GM23248 (cell line): ENCODE measurements around the gene PDE8B. TPM values are rescaled to one million over a fixed set of nuclear protein-coding genes. Genes with fewer than 3 reads are reported as not detected.

Experiments
- DNase-seq: peaks from one replicate; pipeline ENCODE4 v3.0.0-alpha.2; 2015
- H2AFZ ChIP-seq: fragments of 200-600 bp; sonication (generic); 2 replicates; pipeline ENCODE4 v1.6.1; 2016; ENCODE audit warnings: antibody characterized with exemption
- H3F3A ChIP-seq: fragments of 200-600 bp; sonication (generic); 2 replicates; pipeline ENCODE4 v1.6.1; 2016; ENCODE audit warnings: mild to moderate bottlenecking, antibody characterized with exemption, mixed run types; ENCODE audit not compliant: insufficient read depth
- H3K27ac ChIP-seq: fragments of 200-600 bp; sonication (generic); 2 replicates; pipeline ENCODE4 v1.5.1; 2016; ENCODE audit warnings: mild to moderate bottlenecking
- H3K27me3 ChIP-seq: fragments of 200-600 bp; sonication (generic); replicated peaks from 2 replicates; pipeline ENCODE4 v1.6.1; 2016; ENCODE audit warnings: mild to moderate bottlenecking; ENCODE audit not compliant: insufficient read depth
- H3K36me3 ChIP-seq: fragments of 200-600 bp; sonication (generic); 2 replicates; pipeline ENCODE4 v1.6.1; 2016; ENCODE audit warnings: low read depth, mild to moderate bottlenecking
- H3K4me1 ChIP-seq: fragments of 200-600 bp; sonication (generic); 2 replicates; pipeline ENCODE4 v1.6.1; 2016; ENCODE audit warnings: mild to moderate bottlenecking; ENCODE audit not compliant: insufficient read depth
- H3K4me2 ChIP-seq: fragments of 200-600 bp; sonication (generic); one replicate; pipeline ENCODE4 v1.6.1; 2016; ENCODE audit warnings: mild to moderate bottlenecking; ENCODE audit not compliant: unreplicated experiment
- H3K4me3 ChIP-seq: fragments of 200-600 bp; sonication (generic); 2 replicates; pipeline ENCODE4 v1.5.1; 2016; ENCODE audit warnings: mild to moderate bottlenecking
- H3K79me2 ChIP-seq: fragments of 200-600 bp; sonication (generic); 2 replicates; pipeline ENCODE4 v1.6.1; 2016; ENCODE audit warnings: mild to moderate bottlenecking; ENCODE audit not compliant: insufficient read depth
- H3K9ac ChIP-seq: fragments of 200-600 bp; sonication (generic); 2 replicates; pipeline ENCODE4 v1.6.1; 2016; ENCODE audit warnings: mild to moderate bottlenecking
- H3K9me2 ChIP-seq: fragments of 200-600 bp; sonication (generic); 2 replicates; pipeline ENCODE4 v1.6.1; 2016; ENCODE audit warnings: mixed run types, mild to moderate bottlenecking, moderate library complexity; ENCODE audit not compliant: insufficient read depth
- H3K9me3 ChIP-seq: fragments of 200-600 bp; sonication (generic); one replicate; pipeline ENCODE4 v1.6.1; 2017; ENCODE audit warnings: low read depth
- H4K20me1 ChIP-seq: fragments of 200-600 bp; sonication (generic); 2 replicates; pipeline ENCODE4 v1.6.0; 2016; ENCODE audit not compliant: insufficient read depth
- EZH2 ChIP-seq: fragments of 200-600 bp; sonication (generic); IDR thresholded peaks from 2 replicates; pipeline ENCODE4 v1.6.1; 2018; ENCODE audit warnings: antibody characterized with exemption, mild to moderate bottlenecking; ENCODE audit not compliant: insufficient read depth, poor library complexity, severe bottlenecking
- EZH2phosphoT487 ChIP-seq: fragments of 200-600 bp; sonication (generic); IDR thresholded peaks from 2 replicates; pipeline ENCODE4 v1.6.1; 2018; ENCODE audit warnings: antibody characterized with exemption, moderate library complexity, mild to moderate bottlenecking, low read depth; ENCODE audit not compliant: insufficient read depth
- WGBS, 2 experiments: methylation state at CpG; one replicate each; pipeline ENCODE4 v1.1.6; 2015 to 2017; ENCODE audit warnings: low lambda C conversion rate in 2 of 2, low coverage in 1 of 2; ENCODE audit errors: missing lambda C conversion rate in 2 of 2; 5-methylcytosine and 5-hydroxymethylcytosine counted together
- in situ Hi-C: fragments of 300-500 bp; cut with MboI; formaldehyde crosslinking; loops from 2 replicates; pipeline ENCODE4 v1.15.0; 2020
- polyA plus RNA-seq: library from polyadenylated mRNA; unstranded; fragments of >200 nt; fragmentation: Nextera tagmentation; extraction: Ambion mirVana; gene quantifications from 2 replicates; pipeline ENCODE4 v1.2.1, GENCODE V29; 2016
- total RNA-seq: library from RNA; depleted of rRNA; stranded (reverse); fragments of >200 nt; shearing (Covaris generic); gene quantifications from 2 replicates; pipeline ENCODE4 v1.2.3, GENCODE V29; 2014

PDE8B gene
- total and polyA plus RNA-seq, 2 experiments from 2014 or later: 0.40 TPM; not detected in 1

GRCh38 chr5:77354454-77354853, 144.0 kb downstream of the PDE8B start:
- no peak for DNase-seq
- Histone ChIP-seq H3K36me3 (no peaks in the 10 kb centered on the region), H3K27me3 (no peaks in the 10 kb centered on the region), H3K4me2 (no peak overlapping the region), H3K4me1 (peaks cover 10% of the 10 kb centered on the region), H3K9me2 (no peaks in the 10 kb centered on the region), H2AFZ (no peak overlapping the region), H4K20me1 (no peaks in the 10 kb centered on the region), H3K27ac (no peak overlapping the region), H3K4me3 (no peak overlapping the region), H3K9ac (no peak overlapping the region), H3K79me2 (no peaks in the 10 kb centered on the region), H3F3A (peaks cover 5% of the 10 kb centered on the region; the same call in 1 of the 2 replicates), H3K9me3 (no peaks in the 10 kb centered on the region)
- in situ Hi-C loops: no loop called here
- TF ChIP-seq EZH2 (no peak), EZH2phosphoT487 (no peak)
- WGBS, 2 experiments: 92% methylated on average over 2 of the region's 2 CpGs

DNA sequence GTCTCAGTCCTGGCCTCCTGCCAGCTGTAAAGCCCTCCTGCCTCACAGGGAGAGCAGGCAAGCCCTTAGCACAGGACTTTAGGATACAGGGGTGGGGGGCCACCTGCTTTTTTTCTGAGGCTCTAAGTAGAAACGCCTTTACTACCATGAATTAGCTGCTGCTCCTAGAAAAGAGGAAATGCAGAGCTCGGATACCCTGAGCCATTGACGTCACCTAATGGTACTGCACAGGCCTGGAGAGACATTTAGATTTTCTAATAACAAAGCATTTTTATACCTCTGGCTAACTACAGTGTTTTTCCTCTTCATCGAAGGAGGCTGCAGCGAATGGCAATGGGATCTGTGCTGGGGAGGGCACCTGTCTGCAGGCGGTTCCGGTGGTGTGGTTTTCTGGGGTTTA, 144.6 kb downstream of the PDE8B start:
- TF ChIP-seq EZH2phosphoT487: no peak
- no peak for TF ChIP-seq EZH2
- Histone ChIP-seq H3K9me3 (no peaks in the 10 kb centered on the region), H2AFZ (no peak overlapping the region), H3F3A (peaks cover 5% of the 10 kb centered on the region; the same call in 1 of the 2 replicates), H3K9ac (no peak overlapping the region), H3K27ac (no peak overlapping the region), H3K4me3 (no peak overlapping the region), H3K9me2 (no peaks in the 10 kb centered on the region), H3K27me3 (no peaks in the 10 kb centered on the region), H3K4me1 (peaks cover 10% of the 10 kb centered on the region), H3K36me3 (no peaks in the 10 kb centered on the region), H3K4me2 (no peak overlapping the region), H4K20me1 (no peaks in the 10 kb centered on the region), H3K79me2 (no peaks in the 10 kb centered on the region)
- DNase-seq: no peak
- in situ Hi-C loops: no loop called here
- WGBS, 2 experiments: 87 to 92% methylated on average over 7 of the region's 7 CpGs

GRCh38 chr5:77355751-77356150, 145.3 kb downstream of the PDE8B start:
- Histone ChIP-seq H3K79me2 (no peaks in the 10 kb centered on the region), H3K4me1 (peaks cover 10% of the 10 kb centered on the region), H3K4me2 (no peak overlapping the region), H3K4me3 (no peak overlapping the region), H3K36me3 (no peaks in the 10 kb centered on the region), H3K9ac (no peak overlapping the region), H3K9me3 (no peaks in the 10 kb centered on the region), H3K27me3 (no peaks in the 10 kb centered on the region), H2AFZ (no peak overlapping the region), H3F3A (peaks cover 5% of the 10 kb centered on the region; the same call in 1 of the 2 replicates), H3K9me2 (no peaks in the 10 kb centered on the region), H4K20me1 (no peaks in the 10 kb centered on the region), H3K27ac (no peak overlapping the region)
- no peak for TF ChIP-seq EZH2phosphoT487
- no peak for TF ChIP-seq EZH2
- in situ Hi-C loops: no loop called here
- DNase-seq: no peak

DNA sequence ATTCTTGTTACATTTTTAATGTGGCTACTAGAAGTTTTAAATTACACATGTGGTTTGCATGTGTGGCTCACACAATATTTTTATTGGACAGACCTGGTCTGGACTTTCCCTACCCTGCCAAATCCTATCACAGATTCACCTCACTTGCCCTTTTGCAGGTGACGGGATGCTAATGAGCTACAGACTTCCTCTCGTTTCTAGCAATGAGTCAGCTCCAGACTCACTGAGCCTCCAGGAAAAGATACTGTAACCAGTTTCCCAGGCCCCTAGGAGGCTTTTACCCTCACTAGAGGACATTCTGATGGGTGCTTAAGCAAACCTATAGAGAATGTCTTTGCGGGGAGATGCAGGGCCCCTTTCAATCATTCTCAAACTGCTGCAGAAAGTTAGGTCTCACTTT, 146.3 kb downstream of the PDE8B start:
- Histone ChIP-seq H2AFZ (no peak overlapping the region), H3K4me1 (peaks cover 10% of the 10 kb centered on the region), H3K4me2 (no peak overlapping the region), H3K79me2 (no peaks in the 10 kb centered on the region), H3K36me3 (no peaks in the 10 kb centered on the region), H3K4me3 (no peak overlapping the region), H3K9ac (no peak overlapping the region), H3K9me3 (no peaks in the 10 kb centered on the region), H3K27me3 (no peaks in the 10 kb centered on the region), H3K27ac (no peak overlapping the region), H4K20me1 (no peaks in the 10 kb centered on the region), H3K9me2 (no peaks in the 10 kb centered on the region), H3F3A (peaks cover 5% of the 10 kb centered on the region; the same call in 1 of the 2 replicates)
- 53 to 55% methylated on average over 3 of the region's 3 CpGs for WGBS, 2 experiments
- in situ Hi-C loops: no loop called here
- peak; percentile 59 for DNase-seq
- TF ChIP-seq EZH2phosphoT487 (no peak), EZH2 (no peak)
